GM12872 (cell line): ENCODE results near the gene CNGA2.

Source experiments
- CTCF ChIP-seq: IDR thresholded peaks from 3 replicates; pipeline ENCODE4 v1.5.1; 2011; ENCODE audit warnings: low read depth, mild to moderate bottlenecking, low read length, moderate library complexity; ENCODE audit not compliant: insufficient read depth

CNGA2 gene

GRCh38 chrX:151738751-151739150, 4.2 kb downstream of the CNGA2 start:
- TF ChIP-seq CTCF, result no peak

- no peak for TF ChIP-seq CTCF
Observed at GRCh38 chrX:151741606-151742005, 7.1 kb downstream of the CNGA2 start.

GRCh38 chrX:151742311-151742710, 7.8 kb downstream of the CNGA2 start:
- TF ChIP-seq CTCF, result no peak

- TF ChIP-seq CTCF, result no peak
Observed at GRCh38 chrX:151743651-151744470, 9.3 kb downstream of the CNGA2 start.

- no peak for TF ChIP-seq CTCF
Observed at GRCh38 chrX:151745651-151746050, 11.1 kb downstream of the CNGA2 start.

GRCh38 chrX:151746502-151746901, 12.0 kb downstream of the CNGA2 start:
- no peak for TF ChIP-seq CTCF

GRCh38 chrX:151750511-151750910, 16.0 kb downstream of the CNGA2 start:
- no peak for TF ChIP-seq CTCF
